ENCODE measurements around the gene CSMD2.

DNA sequence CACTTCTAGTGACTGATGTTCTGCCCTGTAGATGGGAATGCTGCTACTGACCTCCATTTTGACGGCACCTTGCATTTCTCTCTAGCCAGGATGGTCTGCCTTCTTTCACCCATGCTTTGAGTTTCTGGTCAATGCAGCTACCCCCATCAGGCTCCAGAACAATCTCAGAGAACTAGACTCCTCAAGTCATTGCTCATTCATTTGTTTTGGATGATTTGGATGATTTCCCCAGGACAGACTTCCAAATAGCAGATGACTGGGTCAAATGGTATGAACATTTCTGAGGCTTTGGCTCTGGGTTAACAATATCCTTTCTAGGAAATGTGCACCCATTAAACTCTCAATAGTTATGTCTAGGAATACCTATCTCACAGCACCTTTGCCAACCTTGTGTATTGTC, 63.9 kb downstream of the CSMD2 start:
- TF ChIP-seq, protein P1, sequence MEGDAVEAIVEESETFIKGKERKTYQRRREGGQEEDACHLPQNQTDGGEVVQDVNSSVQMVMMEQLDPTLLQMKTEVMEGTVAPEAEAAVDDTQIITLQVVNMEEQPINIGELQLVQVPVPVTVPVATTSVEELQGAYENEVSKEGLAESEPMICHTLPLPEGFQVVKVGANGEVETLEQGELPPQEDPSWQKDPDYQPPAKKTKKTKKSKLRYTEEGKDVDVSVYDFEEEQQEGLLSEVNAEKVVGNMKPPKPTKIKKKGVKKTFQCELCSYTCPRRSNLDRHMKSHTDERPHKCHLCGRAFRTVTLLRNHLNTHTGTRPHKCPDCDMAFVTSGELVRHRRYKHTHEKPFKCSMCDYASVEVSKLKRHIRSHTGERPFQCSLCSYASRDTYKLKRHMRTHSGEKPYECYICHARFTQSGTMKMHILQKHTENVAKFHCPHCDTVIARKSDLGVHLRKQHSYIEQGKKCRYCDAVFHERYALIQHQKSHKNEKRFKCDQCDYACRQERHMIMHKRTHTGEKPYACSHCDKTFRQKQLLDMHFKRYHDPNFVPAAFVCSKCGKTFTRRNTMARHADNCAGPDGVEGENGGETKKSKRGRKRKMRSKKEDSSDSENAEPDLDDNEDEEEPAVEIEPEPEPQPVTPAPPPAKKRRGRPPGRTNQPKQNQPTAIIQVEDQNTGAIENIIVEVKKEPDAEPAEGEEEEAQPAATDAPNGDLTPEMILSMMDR (IDR thresholded peaks at IDR 0.05; ENCODE audit: borderline replicate concordance, extremely low read depth, low read length, poor library complexity, severe bottlenecking): no peak
- TF ChIP-seq EZH2 (IDR thresholded peaks at IDR 0.05; ENCODE audit: borderline replicate concordance, low read depth, low read length, severe bottlenecking): no peak
